Retina (tissue), 1 donor: ENCODE data around the gene SLC4A7.
A peak's percentile ranks its signal among the peaks of the same experiment; 100 is the strongest.
"Not testable (repeated sequence)": the region's sequence is repeated elsewhere in the genome, so short reads cannot be mapped to it uniquely, and the experiment has no call there.

Source experiments
- DNase-seq: peaks from one replicate; pipeline ENCODE4 v3.0.0-alpha.2; 2016

SLC4A7 gene

GRCh38 chr3:27426926-27427325 is 57.3 kb downstream of the SLC4A7 start:
- no peak for DNase-seq

GRCh38 chr3:27425896-27426565 is 58.2 kb downstream of the SLC4A7 start:
- no peak for DNase-seq

GRCh38 chr3:27424812-27425521 is 59.2 kb downstream of the SLC4A7 start:
- not testable (repeated sequence) for DNase-seq

GRCh38 chr3:27423463-27423862 is 60.7 kb downstream of the SLC4A7 start:
- DNase-seq = no peak

GRCh38 chr3:27422617-27423016 is 61.6 kb downstream of the SLC4A7 start:
- no peak for DNase-seq

- DNase-seq = no peak
Measured at GRCh38 chr3:27415202-27415601, 69.0 kb downstream of the SLC4A7 start.

GRCh38 chr3:27392950-27393679 is 91.1 kb downstream of the SLC4A7 start:
- DNase-seq = no peak

- not testable (repeated sequence) for DNase-seq
Measured at GRCh38 chr3:27392414-27392813, 91.8 kb downstream of the SLC4A7 start.

- no peak for DNase-seq
Measured at GRCh38 chr3:27391796-27392195, 92.4 kb downstream of the SLC4A7 start.

- DNase-seq = no peak
Measured at GRCh38 chr3:27387625-27388024, 96.6 kb downstream of the SLC4A7 start.

- no peak for DNase-seq
Measured at GRCh38 chr3:27385504-27385903, 98.7 kb downstream of the SLC4A7 start.

- no peak for DNase-seq
Measured at GRCh38 chr3:27384191-27384590, 100.0 kb downstream of the SLC4A7 start.

- no peak for DNase-seq
Measured at GRCh38 chr3:27380433-27381357, 103.5 kb downstream of the SLC4A7 start.

- no peak for DNase-seq
Measured at GRCh38 chr3:27378331-27378730, 105.9 kb downstream of the SLC4A7 start.

- no peak for DNase-seq
Measured at GRCh38 chr3:27376109-27376772, 107.9 kb downstream of the SLC4A7 start.

GRCh38 chr3:27368831-27369607 is 115.2 kb downstream of the SLC4A7 start, which contains the start of gene NEK10:
TSS of gene NEK10 (minus strand) at chr3:27369383. CDS start at chr3:27352882, 16,501 bp downstream.
- peak; percentile 95 for DNase-seq

GRCh38 chr3:27366062-27366591 is 118.1 kb downstream of the SLC4A7 start:
- DNase-seq = no peak

GRCh38 chr3:27360113-27361078 is 123.8 kb downstream of the SLC4A7 start:
- no peak for DNase-seq

- no peak for DNase-seq
Measured at GRCh38 chr3:27358372-27358771, 125.8 kb downstream of the SLC4A7 start.
